T47D (cell line): Measurements from ENCODE around the gene EIF2D.
"Not testable (repeated sequence)": the region's sequence is repeated elsewhere in the genome, so short reads cannot be mapped to it uniquely, and the experiment has no call there.

Source experiments
- DNase-seq, 2 experiments: peaks; one replicate each; pipeline versions ENCODE4 v3.0.0 to v3.0.0-alpha.2; 2011 to 2012; ENCODE audit warnings: low read depth in 1 of 2, low spot score in 1 of 2
- JUND ChIP-seq: IDR thresholded peaks from 2 replicates; pipeline ENCODE4 v1.6.1; 2012; ENCODE audit warnings: low read depth
- in situ Hi-C: cut with HindIII; loops from 2 replicates; pipeline ENCODE4 v1.10.0; 2016; ENCODE audit warnings: low sequenced_read_pairs, low pct_unique_long_range_greater_than_20kb

The EIF2D gene

GRCh38 chr1:206590025-206590758, 22.1 kb downstream of the EIF2D start:
- no peak for DNase-seq
- no peak for TF ChIP-seq JUND
- in situ Hi-C loops, result no loop called here

- in situ Hi-C loops, result no loop called here
- TF ChIP-seq JUND, result no peak
- no peak for DNase-seq
Measured at GRCh38 chr1:206589206-206589605, 23.1 kb downstream of the EIF2D start.

- in situ Hi-C loops, result no loop called here
- no peak for DNase-seq
- TF ChIP-seq JUND, result no peak
Measured at GRCh38 chr1:206588492-206588891, 23.8 kb downstream of the EIF2D start.

- TF ChIP-seq JUND, result no peak
- in situ Hi-C loops, result no loop called here
- no peak for DNase-seq
Measured at GRCh38 chr1:206587904-206588303, 24.4 kb downstream of the EIF2D start.

- in situ Hi-C loops, result no loop called here
- DNase-seq, result peak; percentile 69 to 89
- no peak for TF ChIP-seq JUND
Measured at GRCh38 chr1:206586501-206587445, 25.5 kb downstream of the EIF2D start.

GRCh38 chr1:206584683-206585082, 27.6 kb downstream of the EIF2D start:
- no peak for DNase-seq
- no peak for TF ChIP-seq JUND
- in situ Hi-C loops, result no loop called here

GRCh38 chr1:206583707-206584648, 28.3 kb downstream of the EIF2D start:
- DNase-seq, result peak; percentile 60 to 84
- in situ Hi-C loops, result no loop called here
- no peak for TF ChIP-seq JUND

- DNase-seq, result no peak
- in situ Hi-C loops, result no loop called here
- no peak for TF ChIP-seq JUND
Measured at GRCh38 chr1:206582971-206583706, 29.1 kb downstream of the EIF2D start.

GRCh38 chr1:206582537-206582936, 29.7 kb downstream of the EIF2D start:
- no peak for DNase-seq
- in situ Hi-C loops, result no loop called here
- TF ChIP-seq JUND, result no peak

- in situ Hi-C loops, result no loop called here
- no peak for DNase-seq
- no peak for TF ChIP-seq JUND
Measured at GRCh38 chr1:206581571-206581981, 30.7 kb downstream of the EIF2D start.

GRCh38 chr1:206581114-206581497, 31.2 kb downstream of the EIF2D start:
- in situ Hi-C loops, DNase-seq: not testable (repeated sequence)
